Dermis blood vessel endothelial cell (primary cell): ENCODE measurements around the gene CAP2. TPM values are rescaled to one million over a fixed set of nuclear protein-coding genes. Genes with fewer than 3 reads are reported as not detected.

Experiments used
- DNase-seq: peaks from one replicate; pipeline ENCODE4 v3.0.0; 2010
- total RNA-seq: library from RNA; depleted of rRNA; stranded (reverse); fragments of >200 nt; gene quantifications from 2 replicates; pipeline ENCODE4 v1.2.3, GENCODE V29; 2014

CAP2 gene, protein sequence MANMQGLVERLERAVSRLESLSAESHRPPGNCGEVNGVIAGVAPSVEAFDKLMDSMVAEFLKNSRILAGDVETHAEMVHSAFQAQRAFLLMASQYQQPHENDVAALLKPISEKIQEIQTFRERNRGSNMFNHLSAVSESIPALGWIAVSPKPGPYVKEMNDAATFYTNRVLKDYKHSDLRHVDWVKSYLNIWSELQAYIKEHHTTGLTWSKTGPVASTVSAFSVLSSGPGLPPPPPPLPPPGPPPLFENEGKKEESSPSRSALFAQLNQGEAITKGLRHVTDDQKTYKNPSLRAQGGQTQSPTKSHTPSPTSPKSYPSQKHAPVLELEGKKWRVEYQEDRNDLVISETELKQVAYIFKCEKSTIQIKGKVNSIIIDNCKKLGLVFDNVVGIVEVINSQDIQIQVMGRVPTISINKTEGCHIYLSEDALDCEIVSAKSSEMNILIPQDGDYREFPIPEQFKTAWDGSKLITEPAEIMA
- total RNA-seq: 2.6 and 3.3 TPM in 2 replicates

- peak; percentile 49 for DNase-seq
Measured at GRCh38 chr6:17392978-17393891, at the start of gene CAP2. CAP2 (plus strand) TSS chr6:17393595; CDS start chr6:17421556, 27,961 bp downstream.

GRCh38 chr6:17347012-17347411, 46.4 kb upstream of the CAP2 start:
- no peak for DNase-seq

DNA sequence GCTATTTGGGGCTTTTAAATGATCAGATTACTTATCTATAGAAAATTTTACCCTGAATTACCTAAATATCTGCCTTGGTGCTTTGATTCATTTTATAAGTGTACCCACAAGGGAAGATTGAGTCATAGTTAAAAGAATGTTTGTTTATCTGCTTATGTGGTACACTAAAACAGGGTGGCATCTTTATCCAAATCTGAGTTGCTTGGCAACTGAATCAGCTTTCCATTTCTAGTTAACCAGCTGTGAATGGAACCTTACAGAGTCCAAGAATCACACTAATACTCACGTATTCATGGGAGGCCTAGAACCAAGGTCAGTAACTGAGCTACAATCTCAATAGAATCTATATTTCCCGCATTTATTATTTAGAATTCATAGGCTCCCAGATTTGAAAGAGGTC, 44.0 kb upstream of the CAP2 start:
- DNase-seq: no peak

GRCh38 chr6:17352302-17352701, 41.1 kb upstream of the CAP2 start:
- no peak for DNase-seq

DNA sequence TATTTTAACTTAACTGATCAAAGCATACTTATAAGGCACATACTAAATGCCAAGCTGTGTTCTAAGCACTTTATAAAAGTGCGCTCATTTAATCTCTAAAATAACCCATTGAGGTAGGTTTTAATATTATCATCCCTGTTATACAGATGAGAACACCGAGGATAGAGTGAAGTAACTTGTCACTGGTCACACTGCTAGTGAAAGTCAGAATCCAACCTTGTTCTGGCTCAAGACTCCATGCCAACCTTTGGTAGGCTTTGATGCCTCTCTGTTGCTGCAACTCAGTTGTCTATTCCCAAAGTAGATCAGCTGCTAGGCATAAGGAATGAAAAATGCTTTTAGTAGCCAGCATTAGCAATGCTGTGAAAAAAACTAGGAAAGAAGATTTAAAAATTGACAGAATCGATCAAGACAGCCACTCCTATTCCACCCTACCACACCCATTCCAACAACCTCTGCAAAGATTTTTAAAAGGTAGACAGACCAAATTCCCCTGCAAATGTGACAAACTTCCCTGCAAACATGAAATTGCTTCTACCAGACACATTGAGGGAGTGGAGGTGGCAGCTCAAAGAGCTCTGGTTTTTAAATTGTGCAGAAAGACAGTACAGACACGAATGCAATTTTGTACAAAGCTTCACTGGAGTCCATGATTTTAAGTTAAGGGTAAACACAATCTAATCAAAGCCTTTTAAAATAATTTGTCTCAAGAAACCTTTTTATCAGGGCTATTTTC, 39.8 kb upstream of the CAP2 start:
- DNase-seq: no peak

DNA sequence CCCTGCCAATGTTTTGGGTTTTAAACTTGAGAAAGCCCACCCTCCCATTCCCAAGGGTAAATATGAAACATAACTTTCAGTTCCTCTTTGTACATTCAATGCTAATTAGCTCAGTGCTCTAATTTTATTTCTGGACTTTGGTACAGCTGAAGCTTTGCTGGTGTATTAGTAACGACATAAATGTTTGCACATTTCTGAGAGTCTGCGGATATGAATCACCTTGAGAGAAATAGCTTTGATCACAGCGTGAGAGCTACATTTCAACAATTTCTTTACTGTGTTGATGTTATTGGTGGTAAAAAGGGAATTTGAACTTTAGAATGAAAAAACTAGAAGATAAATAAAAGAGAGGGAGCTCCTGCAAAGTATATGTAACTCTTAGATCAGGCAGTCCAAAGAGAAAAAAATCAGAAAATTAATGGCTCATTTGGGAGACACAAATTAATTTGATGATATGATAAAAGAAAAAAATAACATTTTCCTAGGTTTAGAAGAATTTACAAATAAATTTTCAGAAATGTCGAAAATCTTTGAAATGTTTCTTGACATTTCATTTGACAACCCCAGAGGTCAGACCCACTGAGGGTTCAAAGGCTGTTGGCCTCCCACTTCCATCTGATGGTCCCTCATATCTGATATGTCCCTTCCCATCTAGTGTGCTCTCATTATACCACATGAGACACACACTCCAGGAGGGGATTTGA, 38.5 kb upstream of the CAP2 start:
- DNase-seq: no peak

DNA sequence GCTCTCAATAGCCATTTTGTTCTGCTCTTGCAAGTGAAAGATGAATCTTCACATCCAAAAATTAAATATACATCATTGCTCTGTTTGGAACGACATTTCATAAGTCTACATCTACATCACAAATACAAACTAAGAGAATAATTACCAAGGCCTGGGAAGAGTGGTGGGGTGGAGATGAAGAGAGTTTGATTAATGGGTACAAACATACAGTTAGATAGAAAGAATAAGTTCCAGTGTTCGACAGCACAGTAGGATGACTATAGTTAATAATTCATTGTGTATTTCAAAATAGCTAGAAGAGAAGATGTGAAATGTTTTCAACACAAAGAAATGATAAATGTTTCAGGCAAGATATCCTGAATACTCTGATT, 38.0 kb upstream of the CAP2 start:
- no peak for DNase-seq

DNA sequence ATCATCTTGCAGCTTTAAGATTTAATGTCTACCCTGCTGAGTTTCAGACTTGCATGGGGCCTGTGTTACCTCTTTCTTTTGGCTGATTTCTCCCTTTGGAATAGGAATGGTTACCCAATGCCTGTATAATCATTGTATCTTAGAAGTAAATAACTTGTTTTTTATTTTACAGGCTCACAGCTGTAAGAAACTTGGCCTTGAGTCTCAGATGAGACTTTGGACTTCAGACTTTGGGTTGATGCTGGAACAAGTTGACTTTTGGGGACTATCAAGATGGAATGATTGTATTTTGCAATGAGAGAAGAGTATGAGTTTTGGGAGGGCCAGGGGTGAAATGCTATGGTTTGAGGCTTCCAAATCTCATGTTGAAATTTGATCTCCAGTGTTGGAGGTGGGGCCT, 34.9 kb upstream of the CAP2 start:
- DNase-seq: no peak

GRCh38 chr6:17360564-17360963, 32.8 kb upstream of the CAP2 start:
- DNase-seq: no peak

GRCh38 chr6:17361013-17361412, 32.4 kb upstream of the CAP2 start:
- no peak for DNase-seq

- no peak for DNase-seq
Measured at GRCh38 chr6:17365961-17366360, 27.4 kb upstream of the CAP2 start.

- no peak for DNase-seq
Measured at GRCh38 chr6:17367868-17368267, 25.5 kb upstream of the CAP2 start.

DNA sequence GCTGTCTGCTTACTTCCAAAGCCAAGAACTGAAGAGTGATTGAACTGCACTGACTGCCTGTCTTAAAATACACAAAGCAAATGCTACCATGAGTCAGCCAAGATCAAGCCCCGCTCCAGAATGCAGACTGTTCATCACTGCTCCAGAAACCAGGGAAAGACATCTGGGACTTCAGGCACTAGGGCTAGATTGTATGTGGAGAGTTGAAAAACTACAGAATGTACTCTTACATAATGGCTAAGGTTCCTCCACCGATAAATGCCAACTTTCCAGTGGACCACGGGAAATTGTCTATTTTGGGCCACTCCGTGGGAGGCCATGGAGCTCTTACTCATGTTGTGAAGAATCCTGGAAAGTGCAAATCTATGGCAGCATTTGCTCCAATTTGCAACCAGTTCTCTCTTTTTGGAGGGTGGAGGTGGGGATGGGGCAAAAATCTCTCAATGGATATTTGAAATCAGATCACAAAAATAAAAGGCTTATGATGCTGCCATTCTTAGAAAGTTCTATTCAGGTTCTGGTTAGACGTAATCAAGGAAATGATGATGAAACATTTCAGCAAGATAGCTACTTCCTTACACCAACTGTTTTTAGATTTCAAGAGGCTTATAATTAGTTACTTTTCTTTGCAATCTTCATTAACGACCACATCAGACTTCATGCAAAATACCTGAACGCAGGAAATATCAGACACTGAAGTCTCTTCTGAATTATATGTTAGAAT, 11.8 kb upstream of the CAP2 start:
- DNase-seq: no peak

GRCh38 chr6:17385660-17386059, 7.7 kb upstream of the CAP2 start:
- peak; percentile 66 for DNase-seq

GRCh38 chr6:17388365-17388764, 5.0 kb upstream of the CAP2 start:
- DNase-seq: no peak

GRCh38 chr6:17389274-17389847, 4.0 kb upstream of the CAP2 start:
- DNase-seq: no peak

DNA sequence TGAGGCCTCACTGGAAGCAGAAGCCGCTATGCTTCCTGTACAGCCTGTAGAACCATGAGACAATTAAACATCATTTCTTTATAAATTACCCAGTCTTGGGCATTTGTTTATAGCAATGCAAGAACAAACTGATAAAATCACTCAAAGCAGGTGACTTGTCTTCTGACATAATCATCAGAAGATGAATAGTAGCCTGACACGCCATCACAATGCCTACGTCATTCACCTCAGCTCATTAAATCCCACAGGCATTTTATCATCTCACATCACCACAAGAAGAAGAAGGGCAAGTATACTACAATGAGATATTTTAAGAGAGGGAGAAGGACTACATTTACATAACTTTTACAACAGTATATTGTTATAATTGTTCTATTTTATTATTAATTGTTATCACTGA, 3.1 kb upstream of the CAP2 start:
- no peak for DNase-seq

GRCh38 chr6:17391976-17392375, 1.4 kb upstream of the CAP2 start:
- no peak for DNase-seq

DNA sequence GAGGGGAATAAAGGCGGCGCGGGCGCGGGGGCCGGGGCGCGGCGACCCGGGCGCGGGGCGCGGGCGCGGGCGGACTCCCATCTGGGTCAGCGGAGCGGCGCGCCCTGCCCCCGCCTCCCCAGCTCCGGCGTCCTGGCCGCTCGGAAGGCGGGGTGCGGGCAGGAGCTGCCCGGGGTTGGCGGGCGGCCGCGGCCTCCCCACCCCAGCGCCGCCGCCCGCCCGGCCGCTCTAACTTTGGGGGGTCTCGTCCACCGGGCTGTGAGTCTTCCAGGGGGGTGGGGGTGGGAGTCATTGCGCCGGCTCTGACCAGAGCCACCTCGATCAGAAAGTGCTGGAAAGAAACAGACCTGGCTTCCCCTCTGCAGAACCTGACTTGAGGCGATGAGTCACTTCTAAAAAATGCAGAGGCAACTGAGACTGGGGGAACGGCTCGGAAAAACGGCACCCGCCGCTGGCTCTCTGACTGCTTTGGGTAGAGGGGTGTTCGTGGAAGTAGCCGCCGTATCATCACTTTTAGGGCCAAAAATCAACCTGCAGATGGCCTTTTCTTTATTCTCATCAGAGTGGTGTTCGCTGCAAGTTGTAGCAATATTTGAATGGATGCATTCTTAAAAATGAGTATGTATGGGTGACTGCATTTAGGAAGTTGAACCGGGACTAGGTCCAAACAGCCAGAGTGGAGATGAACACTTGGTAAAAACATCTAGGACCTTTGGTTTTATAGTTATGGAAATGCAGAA, 667 bp downstream of the CAP2 start:
- peak; percentile 67 for DNase-seq

- no peak for DNase-seq
Measured at GRCh38 chr6:17395112-17395511, 1.7 kb downstream of the CAP2 start.

- no peak for DNase-seq
Measured at GRCh38 chr6:17396256-17396655, 2.9 kb downstream of the CAP2 start.
